HG03457 (cell line): ENCODE results near the gene HCRTR2.
"Not testable (repeated sequence)": the region's sequence is repeated elsewhere in the genome, so short reads cannot be mapped to it uniquely, and the experiment has no call there.

ENCODE experiments used
- ATAC-seq: cut with Tn5 transposase; IDR thresholded peaks from one replicate; pipeline ENCODE4 v1.9.1; 2021; ENCODE audit warnings: moderate number of reproducible peaks; ENCODE audit not compliant: unreplicated experiment

The HCRTR2 gene

DNA sequence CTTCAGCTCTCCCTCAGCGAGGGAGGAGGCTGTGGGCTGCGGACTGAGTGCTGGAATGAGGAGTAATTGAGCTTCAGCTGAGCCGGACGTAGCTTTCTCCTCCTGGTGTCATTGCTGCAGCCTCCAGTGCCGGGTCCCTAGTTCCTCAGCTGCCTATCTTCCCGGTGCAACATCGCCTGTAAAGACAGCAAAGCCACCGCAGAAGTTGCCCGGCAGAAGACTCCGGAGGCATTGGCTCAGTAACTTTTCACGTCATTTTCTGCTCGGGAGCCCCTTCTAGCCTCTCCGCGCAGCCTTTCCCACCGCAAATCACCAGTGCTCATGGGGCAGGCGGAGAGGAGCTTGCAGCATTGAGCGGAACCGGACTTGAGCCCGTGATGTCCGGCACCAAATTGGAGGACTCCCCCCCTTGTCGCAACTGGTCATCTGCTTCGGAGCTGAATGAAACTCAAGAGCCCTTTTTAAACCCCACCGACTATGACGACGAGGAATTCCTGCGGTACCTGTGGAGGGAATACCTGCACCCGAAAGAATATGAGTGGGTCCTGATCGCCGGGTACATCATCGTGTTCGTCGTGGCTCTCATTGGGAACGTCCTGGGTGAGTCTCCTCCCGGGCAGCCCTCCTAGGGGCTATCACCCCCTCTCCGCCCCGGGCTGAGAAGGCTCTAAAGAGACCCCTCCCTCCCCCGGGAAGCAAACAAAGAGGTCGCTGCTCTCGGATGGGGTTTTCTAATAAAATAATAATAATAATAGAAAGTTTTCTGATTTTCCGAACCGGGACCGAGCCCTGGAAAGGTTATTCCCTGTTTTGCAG is at the start of gene HCRTR2:
TSS of gene HCRTR2 (plus strand) at position 305 of the 816 bp plus-strand sequence. CDS start at position 378, 73 bp downstream.
- ATAC-seq, result no peak

DNA sequence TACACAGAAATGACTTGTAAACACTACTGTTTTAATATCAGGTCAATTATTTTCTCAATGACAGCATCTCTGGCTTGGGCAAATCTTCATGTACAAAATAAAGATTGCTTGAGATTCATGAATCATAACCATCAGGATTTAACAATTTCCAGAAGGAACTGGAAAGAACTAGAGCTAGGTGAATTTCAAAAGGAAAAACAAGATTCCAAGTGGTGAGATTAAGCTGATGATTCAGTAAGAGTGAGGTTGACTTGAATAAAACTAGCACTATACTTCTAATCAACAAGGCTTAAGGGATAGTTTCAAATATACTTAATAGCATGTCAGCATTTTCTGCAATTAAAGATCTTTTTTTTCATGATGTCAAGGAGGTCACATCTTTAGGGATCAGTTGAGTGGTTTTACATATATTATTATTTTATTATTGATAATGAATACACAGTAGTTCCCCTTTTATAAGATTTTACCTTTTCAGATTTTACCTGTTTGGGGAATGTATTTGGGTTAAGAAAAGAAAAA is 43.5 kb upstream of the HCRTR2 start:
- no peak for ATAC-seq

DNA sequence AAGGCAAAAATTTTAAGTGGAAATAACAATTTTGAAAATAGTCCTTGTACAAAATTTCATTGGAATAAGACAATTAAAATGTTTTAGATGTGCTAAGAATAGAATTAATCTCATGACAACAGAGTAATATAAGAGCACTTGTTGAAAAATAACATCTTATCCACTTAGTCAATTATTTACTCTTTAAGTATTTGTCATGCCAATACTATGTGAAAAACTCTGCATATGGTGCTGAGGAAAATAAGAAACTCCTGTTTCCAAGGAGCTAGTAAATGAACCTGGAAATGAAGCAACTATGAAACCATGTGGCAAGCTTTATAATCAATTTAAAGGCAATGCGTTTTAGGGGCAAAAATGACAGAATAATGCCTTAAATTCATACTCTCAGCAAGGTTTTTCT is 42.7 kb upstream of the HCRTR2 start:
- no peak for ATAC-seq

DNA sequence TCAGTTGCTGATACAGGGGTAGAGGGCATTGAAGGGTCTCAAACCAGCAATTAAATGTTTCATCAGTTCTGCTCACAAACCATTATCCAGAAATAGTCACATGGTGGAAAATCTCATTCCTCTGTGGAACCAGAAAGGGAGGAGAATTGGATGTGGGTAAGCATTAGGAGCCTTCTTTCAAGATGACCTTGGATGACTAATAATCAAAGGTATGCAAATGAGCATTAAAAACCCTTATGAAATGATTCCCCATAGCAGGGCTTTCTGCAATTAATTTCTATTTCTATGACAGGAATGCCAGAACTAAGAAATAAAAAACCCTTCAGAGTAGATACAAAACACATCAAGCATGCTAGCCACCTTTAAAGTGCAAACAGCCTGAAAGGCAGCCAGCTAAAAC is 37.4 kb upstream of the HCRTR2 start:
- no peak for ATAC-seq

DNA sequence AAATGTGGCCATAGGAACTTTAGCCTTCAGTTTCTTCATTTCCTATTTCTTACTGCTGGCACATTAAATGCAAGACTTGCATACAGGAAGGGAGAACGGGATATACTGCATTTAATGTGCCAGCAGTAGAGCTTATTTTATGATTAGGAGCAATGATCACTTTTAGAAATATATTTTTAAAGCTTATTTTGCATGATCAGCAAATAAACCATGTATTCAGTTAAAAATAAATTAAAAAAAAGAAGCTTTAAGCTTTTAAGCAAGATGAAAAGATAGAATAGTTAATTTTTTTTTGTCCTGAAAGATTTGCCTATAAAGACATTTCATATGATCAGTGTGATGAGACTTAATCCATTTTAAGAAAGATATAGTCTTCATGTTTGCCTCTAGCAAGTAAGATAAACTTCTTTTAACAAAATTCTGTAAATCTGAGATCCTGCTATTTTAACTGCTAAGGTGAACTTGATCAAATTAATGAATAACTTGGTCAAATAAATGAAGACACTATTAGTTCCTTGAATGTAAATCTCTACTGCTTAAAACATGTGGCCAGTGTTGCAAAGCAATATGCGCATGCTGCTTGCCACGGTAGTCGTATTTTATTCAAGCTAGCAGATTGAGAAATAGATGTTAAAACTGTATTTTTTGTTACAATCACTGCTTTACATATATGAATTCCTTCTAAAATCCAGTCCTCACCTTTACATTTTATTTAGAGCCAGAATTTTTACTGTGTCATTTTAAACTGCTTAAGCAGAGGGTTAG is 36.2 kb upstream of the HCRTR2 start:
- ATAC-seq, result no peak

DNA sequence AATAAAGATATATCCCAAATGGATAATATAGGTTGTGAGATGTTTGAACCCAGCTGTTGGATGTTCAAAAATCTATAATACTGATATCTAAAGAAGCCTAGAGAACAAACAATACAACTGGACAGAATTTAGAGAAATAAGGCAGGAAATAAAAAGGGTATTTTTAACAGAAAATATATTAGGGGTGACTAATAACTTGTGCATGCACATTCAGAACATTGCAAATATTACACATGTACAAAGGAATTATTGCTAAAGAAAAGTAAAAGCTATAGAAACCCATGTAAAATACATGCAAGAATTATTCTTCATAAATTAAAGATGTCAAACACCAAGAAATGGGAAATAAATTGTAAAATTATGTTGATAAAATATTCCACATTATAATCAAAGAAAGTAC is 32.7 kb upstream of the HCRTR2 start:
- ATAC-seq, result no peak

DNA sequence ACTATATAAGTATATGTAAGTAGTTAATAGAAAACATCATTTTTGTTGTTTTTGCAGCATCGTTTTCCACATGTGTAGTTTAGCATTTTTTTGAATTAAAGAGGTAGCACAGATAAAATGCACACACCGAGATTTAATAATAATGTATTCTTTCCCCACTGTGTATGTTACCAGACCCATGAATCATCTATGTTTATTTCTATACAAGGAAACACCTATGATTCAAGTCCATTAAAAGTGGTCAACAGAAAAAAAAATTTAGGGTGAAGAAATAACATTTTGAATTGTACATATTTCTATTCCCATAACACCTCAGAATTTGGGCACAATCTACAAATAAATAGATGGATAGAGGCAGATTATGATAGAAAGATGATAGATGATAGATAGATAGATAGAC is 31.7 kb upstream of the HCRTR2 start:
- ATAC-seq, result no peak

DNA sequence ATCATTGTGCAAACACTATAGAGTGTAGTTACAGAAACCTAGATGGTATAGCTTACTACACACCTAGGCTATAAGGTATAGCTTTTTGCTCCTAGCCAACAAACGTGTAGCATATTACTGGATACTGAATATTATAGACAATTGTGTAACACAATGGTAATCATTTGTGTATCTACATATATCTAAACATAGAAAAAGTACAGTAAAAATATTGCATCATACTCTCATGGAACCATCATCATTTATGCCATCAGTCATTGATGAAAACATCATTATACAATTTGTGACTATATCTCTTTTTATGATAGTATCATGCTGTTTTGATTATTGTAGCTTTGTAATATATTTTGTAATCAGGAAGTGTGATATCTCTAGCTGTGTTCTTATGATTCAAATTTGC is 21.0 kb upstream of the HCRTR2 start:
- ATAC-seq, result no peak

DNA sequence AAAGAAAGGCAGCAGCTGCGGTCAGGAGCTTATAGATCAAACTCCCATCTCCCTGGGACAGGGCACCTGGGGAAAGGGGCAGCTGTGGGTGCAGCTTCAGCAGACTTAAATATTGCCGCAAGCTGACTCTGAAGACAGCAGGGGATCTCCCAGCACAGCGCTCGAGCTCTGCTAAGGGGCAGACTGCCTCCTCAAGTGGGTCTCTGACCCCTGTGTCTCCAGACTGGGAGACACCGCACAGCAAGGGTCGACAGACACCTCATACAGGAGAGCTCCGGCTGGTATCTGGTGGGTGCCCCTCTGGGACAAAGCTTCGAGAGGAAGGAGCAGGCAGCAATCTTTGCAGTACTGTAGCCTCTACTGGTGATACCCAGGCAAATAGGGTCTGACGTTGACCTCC is 15.5 kb upstream of the HCRTR2 start:
- not testable (repeated sequence) for ATAC-seq

DNA sequence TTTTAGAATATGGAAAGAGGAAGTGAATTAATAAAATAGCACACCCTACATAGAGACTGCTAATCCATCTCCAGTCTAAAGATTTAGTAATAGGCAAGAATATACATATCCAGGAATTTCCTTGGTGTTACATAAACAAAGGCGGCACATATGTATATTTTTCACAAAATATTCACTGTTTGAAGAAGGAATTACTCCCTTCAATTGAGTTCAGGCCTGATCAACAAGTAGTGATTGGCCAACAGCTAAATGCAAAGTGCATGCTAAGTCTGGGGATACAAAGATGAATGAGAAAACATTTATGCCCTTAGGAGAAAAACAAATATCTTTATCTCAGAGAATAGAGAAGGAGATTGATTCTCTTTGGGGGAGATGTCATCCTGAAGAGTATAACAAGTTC is 6.5 kb upstream of the HCRTR2 start:
- ATAC-seq, result no peak

DNA sequence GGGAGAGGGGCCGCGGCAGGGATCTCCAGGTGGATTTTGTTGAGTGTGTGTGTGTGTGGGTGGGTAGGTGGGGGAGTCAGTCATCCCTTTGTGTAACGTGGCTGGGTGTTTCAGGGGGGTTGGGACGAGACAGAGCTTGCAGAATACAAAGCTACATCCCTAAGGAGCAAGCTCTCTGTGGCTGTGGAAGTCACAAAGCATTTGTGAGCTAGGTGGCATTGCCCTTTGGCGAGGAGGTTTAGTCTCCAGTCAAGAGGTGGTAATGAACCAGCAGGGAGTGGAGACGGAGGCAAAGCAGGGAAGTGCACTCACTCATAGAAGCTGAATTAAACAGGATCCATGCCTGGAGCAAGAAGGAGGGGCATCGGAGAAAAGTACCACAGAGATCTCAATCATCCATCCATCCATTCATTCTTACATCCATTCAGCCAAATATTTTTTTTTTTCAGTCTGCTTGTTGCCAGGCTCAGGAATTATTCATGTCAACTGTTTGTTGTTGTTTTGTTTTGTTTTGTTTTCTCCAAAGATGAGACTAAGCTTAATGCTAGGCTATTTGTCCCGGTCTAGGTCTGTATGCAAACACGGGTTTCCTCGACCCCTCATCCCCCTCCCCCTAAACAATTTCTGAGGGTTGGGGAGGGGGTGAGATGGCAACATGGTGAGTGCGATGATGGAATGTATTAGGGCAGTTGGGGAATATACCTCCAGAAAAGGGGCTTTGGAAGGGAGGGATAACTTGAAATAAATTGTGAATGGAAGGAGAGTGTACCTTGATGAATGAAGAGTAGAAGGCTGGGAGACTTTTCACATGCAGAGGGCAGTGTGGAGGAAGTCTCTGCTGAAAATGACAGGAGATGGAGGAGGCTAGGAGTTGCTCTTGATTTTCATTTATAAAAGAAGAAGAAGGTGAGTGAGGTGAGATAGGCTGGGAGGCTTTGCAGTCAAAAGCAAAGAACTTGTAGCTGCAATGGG is 1.0 kb downstream of the HCRTR2 start:
- ATAC-seq, result no peak

DNA sequence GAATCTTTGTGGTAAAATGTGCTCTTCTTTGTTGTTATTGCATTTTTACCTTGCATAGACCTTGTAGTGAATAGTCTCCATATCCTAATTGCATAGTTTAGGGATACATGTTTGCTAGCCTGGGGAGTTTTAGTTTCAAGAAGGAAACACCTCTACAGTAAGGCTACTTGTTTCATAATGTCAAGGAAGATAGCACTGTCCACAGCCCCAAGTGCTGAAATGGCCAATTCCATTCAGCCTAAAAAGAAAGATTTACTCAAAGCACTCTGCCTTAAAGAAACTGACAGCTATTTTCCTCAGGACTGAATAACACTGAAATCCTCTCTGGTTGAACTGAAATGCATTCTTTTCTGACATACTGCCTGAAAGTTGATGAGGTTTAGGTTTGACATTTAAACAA is 2.6 kb downstream of the HCRTR2 start:
- no peak for ATAC-seq

DNA sequence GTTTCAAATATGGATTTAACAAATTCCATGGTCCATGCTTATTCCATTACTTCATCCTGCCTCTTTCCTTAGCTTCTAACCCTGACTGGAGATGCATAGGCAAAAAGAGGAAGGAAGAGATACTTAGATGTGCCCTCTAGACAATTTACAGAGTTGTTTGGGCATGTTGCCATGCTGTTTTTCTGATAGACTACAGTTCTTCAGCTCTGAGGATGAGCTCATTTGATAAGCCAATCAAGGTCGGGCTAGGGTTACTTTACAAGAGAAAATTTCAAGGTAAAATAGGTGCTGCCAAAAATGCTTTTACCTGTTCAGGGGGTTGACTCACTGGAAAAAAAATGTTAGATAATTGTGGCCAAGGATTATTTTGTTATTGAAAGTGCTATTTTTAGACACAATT is 5.9 kb downstream of the HCRTR2 start:
- no peak for ATAC-seq

DNA sequence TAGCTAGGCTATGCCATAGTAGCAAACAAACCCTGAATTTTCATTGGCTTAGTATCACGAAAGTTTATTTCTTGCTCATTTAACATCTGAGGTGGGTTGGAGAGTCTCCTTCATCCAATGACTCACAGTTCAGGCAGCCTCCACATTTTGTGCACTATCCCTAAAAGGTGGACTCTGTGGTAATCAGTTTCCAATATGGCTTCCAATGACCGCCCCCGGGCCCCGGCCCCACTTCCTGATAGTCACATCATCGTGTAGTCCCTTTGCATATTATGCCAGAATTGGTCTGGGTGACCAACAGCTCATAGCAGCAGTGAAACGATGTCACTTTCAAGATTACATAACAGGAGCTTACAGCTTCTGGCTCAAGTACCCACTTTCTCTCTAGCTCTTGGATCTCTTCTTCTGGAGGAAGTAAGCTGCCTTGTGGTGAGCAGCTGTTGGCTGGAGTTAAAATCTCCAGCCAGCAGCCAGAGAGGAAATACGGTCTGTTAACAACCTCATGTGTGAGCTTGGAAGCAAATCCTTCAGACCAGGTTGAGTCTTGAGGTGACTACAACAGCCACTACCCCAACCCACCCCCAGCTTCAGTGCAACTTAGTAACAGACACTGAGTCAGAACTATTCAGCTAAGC is 7.8 kb downstream of the HCRTR2 start:
- ATAC-seq, result no peak

DNA sequence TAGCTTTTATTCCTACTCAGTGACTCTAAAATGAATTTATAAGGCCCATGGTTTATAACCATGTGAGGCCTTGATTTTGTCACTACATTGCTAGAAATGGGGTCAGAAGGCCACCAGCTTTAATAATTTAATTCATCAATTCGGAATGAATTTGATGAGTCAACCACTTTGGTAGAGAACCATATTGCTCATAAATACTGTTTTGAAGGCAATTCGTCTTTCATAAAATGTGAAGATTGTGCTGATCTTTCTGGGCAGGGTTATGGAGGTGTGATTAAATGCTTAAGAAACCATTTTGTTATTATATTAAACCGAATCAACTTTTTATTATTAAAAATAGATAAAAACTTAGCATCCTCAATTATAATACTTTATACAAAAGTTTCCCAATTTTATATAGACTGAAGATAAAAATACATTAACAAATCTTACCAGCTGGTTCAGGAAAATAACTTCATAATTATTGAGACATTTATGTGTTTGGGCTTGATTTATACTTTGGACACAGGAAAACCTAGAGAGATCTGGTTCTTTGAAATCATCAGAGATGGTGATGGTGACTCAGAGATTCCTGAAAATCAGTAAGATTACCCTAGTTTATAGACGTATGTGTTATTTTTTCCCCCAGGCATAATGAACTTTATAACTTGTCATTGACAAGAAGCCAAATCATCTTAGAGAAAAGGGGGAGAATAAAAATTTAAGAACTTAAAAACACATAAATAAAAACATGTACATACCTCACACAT is 10.6 kb downstream of the HCRTR2 start:
- ATAC-seq, result no peak

DNA sequence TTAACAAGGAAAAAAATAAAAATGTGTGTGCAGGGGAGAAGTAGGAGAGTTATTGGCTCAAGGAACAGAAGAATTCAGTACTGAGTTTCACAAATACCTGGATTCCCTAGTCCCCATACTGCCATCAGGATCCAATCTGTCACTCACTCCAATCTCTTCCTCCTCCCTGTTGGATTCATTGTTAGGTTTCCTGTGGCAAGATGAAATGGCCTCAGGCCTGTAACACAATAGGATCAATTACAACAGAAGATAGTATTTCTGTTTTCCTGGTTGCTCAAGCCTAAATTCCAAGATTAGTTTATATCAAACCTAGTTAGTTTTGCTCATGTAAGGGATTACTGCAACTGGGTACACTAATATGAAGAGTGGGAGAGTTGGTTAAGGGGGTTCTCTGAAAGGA is 24.4 kb downstream of the HCRTR2 start:
- no peak for ATAC-seq

DNA sequence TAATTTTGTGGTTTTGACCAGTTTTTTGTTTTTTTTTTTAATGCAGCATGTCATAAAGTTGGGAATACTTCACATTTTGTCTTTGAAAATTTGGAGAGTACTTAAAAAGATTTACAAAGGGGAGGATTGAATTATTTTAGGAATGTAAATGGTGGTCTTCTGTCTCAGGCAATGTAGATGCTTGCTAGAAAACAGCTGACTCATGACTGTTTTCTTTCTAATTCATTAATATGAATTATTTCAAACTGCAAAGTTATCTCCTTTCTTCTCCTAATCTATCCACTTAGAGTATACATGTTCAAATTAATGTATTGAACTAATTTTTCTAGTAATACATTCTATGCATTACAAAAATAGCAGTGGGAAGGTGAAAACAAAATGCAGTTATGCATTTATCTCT is 24.9 kb downstream of the HCRTR2 start:
- ATAC-seq, result no peak

DNA sequence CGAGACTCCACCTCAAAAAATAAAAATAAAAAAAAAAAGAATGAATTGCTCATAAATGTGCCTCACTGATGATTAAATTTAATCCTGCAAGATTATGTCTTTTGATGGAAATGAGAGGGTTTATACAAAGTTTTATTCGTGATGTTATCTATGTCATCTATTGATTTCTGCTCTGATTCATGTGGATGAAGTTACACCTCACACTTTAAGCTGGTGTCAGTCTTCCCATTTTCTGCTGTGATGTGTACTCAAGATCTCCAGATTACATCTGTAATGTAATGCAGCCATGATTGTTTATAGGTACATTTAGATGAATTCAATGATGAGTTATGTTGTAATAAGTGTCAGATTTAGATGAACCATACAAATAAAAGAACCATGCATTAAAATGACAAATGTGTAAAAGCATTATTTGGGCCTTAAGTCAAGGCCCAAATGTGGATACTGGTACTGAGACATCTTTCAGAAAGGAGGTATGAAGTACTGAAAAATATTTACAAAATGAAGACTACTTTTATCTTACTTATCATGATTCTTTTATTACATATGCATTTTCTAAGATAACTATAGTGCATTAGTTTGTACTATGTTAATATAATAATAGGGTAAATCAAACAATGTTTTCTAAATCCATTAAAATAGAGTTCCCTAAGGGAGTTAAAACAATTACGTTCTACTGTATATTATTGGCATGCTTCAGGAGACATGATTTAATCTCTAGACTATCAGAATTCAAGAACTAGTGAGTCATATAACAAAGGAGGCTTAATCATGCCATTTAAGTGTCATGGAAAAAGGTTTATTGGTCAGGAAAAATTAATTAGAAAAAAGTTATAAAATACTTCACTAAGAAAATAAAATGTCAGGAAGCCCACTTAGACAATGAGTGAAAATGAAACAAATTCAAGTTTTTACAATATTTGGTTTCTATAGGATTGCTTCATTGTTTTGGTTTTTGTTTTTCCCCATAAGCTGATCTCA is 34.5 kb downstream of the HCRTR2 start:
- ATAC-seq, result no peak

DNA sequence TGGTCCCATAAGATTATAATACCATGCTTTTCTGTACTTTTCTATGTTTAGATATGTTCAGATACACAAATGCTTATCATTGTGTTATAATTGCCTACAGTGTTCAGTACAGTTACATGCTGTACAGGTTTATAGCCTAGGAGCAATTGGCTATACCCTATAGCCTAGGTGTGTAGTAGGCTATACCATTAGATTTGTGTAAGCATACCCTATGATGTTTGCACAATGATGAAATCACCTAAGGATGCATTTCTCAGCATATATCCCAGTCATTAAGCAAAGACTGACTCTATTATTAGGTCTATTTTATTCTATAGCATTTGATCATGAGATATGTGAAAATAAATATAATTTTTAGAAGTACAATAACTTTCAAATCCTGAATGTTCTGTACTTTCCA is 36.6 kb downstream of the HCRTR2 start:
- ATAC-seq, result no peak
